Raji (cell line): ENCODE results near the gene PYGO2.

Source experiments
- POLR2A ChIP-seq: IDR thresholded peaks from 2 replicates; pipeline ENCODE4 v1.6.1; 2011; ENCODE audit warnings: low read depth, low read length, control low read depth; ENCODE audit not compliant: insufficient read depth

PYGO2 gene

DNA sequence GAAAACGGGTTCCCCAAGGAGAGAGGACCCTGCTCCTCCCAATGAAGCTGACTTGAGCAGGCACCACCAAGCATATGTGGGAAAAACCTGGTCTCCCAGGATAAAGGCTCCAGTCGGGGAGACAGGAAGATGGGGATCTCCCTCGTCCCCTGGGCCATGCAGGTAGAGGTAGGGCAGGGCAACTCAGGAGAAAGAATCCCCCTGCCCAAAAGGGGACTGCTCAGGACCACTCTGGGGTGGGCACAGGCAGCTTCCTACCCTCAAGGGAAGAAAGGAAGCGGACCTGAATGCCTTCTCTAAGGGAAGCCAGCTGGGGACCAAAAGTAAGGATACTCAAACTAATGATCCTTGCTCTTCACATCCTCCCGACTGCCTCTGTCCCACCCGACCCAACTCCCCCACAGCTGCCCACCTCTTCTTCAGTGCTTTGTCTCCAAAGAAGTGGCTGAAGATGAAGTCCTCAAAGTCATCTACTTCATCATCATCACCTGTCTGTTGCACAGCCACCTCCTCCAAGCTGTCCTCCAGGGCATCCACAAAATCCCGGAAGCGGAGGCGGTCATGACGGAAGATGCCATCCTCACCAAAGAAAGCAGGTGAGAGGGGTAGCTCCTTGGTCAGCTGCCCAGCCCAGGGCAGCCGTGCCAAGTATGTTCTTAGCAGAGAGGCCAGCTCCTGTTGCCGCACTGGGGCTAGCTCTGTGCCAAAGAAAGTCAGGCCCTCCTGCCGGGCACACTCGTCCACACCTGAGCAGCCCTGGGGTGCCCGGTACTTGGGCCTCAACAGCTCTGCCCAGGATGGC is 16.2 kb downstream of the PYGO2 start:
- no peak for TF ChIP-seq POLR2A

DNA sequence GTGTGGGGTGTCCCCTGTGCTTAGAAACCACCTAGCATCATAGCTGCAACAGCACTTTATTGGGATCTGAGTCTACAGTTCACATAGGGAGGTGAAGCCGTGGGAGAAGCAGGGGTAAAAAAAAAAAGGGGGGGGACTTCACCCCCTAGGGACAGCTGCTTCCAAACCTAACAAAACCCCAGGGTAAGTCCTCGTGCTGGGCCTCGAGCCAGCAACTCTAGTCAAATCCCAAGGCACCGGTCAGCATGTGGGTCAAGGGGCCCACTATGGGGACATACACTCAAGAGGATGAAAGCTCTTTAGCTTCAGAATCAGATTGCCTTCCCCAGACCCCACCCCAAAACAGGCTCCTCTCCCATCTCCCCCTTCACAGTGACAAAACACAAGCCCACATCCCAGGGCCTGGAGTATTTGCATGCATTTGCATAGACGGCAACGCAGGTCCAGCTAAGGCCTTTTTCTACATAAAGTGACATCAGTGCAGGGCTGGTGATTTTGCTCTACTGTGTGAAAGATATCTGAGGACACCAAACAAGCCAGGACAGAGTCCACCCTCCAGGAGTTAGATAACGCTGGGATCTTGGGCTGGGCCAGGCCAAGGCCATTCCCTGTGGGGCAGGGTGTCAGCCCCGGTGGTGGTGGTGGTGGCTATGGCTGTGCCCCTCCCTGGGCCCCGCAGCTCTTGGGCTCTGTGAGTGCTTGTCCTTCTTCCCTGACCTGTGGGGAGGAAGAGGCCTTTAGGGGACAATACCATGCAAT is 17.0 kb downstream of the PYGO2 start:
- peak; percentile 49 for TF ChIP-seq POLR2A

DNA sequence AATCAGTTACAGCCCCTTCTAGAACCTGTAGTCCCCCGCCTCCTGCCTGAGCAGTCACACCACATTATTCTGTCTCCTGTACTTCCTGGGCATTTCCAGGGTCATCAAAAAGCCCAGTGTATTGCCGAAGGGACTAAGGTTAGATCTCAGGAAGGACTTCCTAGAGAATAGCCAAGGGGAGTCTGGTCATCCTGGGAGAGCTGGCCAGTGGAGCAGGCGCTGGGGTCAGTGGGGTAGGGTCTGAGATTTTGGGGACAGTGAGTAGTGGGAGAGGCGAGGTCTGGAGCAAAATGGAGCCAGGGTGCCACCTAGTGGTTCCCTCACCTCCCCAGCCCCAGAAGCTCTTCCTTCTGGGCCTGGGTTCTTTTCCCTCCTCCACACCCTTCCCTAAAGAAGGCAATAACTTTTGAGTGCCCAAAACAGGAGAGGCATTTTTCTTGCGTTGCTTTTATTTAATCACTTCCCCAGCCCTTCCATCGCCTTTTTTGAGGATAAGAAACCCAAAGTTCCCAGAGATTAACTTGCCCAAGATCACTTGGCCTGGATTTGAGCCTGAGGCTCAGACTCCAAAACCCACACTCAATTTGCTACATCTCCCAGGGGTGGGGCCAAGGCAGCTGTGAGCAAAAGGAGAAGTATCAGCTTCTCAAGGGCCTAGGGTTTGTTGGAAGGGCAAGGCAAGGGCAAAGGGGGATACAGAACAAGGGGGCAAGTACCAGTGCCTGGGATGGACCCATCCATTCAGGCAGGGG is 17.8 kb downstream of the PYGO2 start:
- TF ChIP-seq POLR2A = peak; percentile 10; the same call in 1 of the 2 replicates

DNA sequence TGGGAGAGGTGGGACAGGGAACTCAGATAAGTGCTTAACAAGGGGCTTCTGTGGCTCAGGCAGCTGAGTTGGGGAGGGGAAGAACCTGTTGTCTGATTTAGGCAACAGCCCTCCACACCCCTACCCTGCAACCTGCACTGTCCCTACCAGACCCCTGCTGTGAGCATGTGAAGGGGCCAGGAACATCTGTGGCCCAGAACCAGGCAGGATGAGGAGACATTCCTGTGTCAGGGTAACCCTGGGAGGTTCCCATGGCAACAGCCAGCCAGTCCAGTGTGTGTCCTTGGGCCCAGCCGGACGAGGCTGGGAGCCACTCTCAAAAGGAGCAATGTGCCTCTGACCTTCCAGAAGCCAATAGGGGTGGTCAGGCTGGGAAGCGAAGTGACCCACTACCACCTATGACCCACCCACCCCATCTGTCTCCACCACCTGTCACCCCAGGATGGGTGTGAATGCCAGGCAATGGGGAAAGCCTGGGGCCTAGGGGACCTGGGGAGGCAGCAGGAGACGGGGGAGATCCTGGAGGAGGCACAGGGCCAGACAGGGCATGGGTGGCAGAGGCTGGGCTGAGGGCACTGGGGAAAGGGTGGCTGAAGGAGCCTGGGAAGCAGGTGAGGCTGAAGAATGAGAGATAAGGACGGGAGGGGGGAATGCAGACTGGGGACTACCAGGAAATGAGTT is 20.1 kb downstream of the PYGO2 start:
- 0 out of 2 replicates have a peak, but pooled peaks have one; percentile 24 for TF ChIP-seq POLR2A

DNA sequence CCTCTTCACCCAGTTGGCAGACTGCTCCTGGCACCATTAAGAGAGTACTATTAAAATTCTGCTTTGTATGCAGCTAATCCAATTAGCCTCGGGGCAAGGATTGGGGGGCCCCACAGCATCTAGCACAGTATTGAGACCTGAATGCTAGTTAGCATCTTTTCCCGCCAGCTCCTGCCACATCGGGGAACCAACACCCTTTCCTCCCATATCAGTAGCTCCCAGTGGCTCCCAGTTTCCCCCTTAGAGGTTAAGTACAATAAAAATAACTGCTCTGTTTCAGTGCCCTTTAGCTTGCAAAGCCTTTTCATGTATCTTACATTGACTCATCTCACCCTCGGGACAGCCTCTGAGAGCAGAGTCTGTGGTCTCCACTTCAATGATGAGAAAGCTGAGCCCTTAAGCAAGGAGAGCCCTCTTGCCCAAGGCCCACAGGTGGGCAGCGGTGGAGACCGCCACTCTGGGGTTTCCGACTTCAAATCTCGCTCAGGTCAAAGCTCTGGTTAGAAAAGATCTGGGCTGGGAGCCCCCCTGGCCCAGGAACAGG is 20.9 kb downstream of the PYGO2 start:
- no peak for TF ChIP-seq POLR2A

DNA sequence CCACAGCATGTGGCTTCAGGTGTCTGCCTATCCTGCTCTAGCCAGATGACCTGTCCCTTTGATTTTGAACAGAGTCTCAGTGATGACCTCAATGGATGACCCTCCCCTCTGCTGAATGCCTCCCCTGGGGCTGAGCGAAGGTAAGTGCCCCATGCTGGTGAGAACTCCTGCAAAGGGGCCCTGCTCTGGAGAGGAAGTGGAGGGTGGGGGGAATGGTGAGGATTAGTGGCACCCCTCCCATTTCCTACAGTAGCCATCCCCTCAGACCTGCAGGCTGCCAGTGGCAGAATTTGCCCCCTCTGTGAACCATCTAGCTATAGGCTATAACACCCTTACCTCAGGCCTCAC is 21.4 kb downstream of the PYGO2 start:
- no peak for TF ChIP-seq POLR2A

DNA sequence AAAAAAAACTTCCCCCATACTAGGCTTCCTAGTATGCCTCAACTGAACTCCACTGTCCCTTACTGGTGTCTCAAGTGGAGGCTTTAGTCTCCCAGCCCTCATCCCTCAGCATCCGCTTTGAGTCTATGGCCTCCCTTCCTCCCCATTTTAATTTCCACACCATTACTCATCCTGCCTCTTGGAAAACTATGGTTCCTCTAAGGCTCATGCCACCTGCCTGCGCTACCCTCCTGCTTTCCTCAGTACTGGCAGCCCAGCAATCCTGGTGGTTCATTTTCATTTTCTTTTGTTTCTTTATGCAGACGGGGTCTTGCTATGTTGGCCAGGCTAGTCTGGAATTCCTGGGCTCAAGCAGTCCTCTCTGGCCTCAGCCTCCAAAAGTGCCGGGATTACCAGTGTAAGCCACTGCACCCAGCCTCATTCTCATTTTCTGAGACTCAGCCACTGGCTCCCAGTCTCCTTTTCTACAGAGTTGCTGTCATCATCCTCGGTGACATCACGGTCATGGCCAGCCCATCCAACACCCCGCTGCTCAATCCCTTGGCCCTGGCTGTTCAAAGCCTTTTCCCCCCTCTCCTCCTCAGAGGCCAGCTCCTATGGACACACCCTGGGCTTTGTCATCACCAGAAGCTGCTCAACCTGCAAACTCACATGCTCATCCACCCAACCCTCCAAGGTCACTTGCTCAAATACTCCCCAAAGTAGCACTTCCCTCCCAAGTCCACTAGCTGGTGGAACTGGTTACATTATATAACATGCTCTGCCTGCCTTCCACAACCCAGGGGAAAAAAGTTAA is 22.8 kb downstream of the PYGO2 start:
- no peak for TF ChIP-seq POLR2A

DNA sequence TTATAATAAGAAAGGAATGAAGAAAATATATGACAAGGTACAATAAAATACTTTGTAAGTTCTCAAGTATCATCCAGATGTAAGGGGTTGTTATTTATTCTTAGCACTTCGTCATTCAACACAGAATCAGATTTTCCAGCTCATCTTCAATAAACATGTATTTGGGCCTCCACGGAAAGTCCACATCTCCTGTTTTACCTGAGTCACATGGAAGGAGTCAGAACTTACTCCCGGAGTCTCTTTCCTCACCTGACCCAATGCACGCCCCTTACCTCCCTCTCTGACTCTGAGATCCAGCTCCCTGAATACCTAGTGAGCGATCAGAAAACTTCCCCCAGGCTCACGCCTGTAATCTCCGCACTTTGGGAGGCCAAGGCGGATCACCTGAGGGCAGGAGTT is 23.6 kb downstream of the PYGO2 start:
- TF ChIP-seq POLR2A = no peak

DNA sequence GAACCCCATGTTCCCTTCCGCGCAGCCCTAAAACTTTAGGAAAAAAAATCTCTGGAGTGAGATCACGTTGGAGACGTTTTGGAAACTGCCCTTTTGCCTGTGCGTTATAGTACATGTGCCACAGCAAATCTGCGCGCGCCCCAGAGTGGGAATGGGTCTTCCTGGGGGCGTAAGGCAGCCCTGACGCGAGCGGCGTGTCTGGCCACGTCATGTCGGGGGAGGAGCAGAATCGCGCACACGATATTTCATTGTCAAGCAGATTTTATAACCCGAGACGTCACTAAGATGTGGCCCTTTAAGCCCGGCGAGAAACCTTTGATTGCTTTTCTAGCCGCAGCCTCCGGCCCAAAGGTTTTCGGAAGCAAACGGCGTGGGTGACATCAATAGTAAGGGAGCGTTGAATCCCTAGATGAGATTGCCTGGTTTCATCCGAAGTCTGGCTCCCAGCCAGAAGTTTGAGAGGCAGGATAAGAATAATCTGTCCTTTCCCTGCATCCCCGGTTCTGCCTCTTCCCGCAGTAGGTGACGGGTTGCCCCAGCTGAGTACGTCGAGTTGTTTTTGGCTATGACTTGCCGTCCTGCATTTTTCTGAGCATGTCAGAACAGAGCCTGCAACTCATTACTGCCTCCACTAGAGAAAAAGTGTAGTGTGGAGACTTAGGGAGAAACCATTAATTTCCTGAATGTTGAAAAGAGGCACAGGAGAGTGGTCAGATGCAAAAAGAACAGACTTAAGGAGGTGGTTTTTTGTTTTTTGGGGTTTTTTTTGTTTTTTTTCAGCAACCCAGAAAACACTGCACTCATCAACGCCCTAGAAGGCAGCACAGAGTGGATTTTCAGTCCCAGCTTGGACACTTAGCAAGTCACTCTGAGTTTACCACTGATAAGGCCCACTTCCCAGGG is 24.2 kb downstream of the PYGO2 start:
- peak; percentile 79 for TF ChIP-seq POLR2A

DNA sequence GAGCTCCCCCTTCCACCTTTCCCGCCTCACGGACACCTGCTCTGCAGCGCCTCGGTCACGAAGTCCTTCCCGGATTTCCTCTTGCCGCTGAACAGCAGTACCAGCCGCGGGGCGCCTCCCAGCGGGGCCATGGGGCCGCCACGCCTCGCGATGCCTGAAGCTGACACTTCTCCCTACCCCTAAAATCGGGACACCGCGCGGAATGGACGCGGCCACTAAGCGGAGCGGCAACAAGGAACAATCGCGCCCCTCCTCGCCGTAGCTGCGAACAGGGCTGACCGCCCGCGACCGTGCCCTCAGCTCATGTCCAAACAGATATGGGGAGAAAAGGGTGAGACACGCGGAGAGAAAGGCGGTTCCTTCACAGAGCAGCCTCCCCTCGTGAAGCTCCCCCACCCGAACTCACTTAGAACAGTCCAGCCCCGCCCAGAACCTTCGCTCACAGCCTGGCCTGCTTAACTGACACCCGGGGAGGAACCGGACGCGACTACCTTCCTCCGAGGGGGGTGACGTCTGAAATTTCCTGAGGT is 25.0 kb downstream of the PYGO2 start, which contains the start of gene PMVK:
PMVK (minus strand) TSS at position 165 of the 530 bp plus-strand sequence; CDS start at position 131, 34 bp downstream.
- peak; percentile 87 for TF ChIP-seq POLR2A

DNA sequence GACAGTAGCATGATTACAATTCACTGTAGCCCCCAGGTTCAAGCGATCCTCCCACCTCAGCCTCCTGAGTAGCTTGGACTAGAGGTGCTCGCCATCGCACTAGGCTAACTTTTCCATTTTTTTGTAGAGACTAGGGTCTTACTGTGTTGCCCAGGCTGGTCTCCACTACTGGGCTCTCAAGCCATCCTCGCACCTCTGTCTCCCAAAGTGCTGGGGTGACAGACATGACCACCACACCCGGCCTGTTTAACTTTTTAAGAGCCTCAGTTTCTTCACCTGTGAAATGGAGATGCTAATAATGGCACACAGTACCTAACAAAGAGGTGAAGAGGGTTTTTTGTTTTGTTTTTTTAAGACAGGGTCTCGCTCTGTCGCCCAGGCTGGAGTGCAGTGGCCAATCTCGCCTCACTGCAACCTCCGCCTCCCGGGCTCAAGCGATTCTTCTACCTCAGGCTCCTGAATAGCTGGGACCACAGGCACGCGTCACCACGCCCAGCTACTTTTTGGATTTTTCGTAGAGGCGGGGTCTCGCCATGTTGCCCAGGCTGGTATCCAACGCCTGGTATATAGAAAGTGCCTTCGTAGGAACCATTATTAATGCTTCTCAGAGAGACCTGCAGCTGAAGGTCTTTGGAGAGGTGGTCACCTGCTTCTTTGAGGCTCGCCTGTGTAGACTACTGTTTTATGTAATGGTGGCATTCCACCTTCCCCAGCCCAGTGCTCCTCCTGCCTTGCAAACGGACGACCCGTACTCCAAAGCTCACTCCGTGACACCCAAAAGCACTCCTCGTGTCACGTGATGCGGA is 25.6 kb downstream of the PYGO2 start:
- TF ChIP-seq POLR2A = 0 out of 2 replicates have a peak, but pooled peaks have one; percentile 11
